Nephron (organoid): ENCODE measurements around the gene ZNF777.

ENCODE experiments used
- H3K27ac Mint-ChIP-seq, 3 experiments: 2 replicates each; pipeline ENCODE4 v1.8.0; 2020; ENCODE audit warnings: mixed read lengths in 3 of 3, mild to moderate bottlenecking in 2 of 3, moderate library complexity in 1 of 3
- H3K27me3 Mint-ChIP-seq: 2 replicates; pipeline ENCODE4 v1.8.0; 2021; ENCODE audit warnings: low read depth, mild to moderate bottlenecking, moderate library complexity, mixed read lengths
- H3K36me3 Mint-ChIP-seq: 2 replicates; pipeline ENCODE4 v1.8.0; 2020; ENCODE audit warnings: low read depth, mixed read lengths
- H3K4me1 Mint-ChIP-seq: 2 replicates; pipeline ENCODE4 v1.8.0; 2020; ENCODE audit warnings: mixed read lengths
- H3K4me3 Mint-ChIP-seq, 3 experiments: 2 replicates each; pipeline ENCODE4 v1.8.0; 2020; ENCODE audit warnings: mild to moderate bottlenecking in 3 of 3, mixed read lengths in 3 of 3, moderate library complexity in 2 of 3
- H3K9me3 Mint-ChIP-seq: 2 replicates; pipeline ENCODE4 v1.8.0; 2020; ENCODE audit warnings: mixed read lengths
- TF ChIP-seq, protein P1 (sequence below), 3 experiments: fragments of 200-600 bp; sonication (generic); IDR thresholded peaks; one replicate each; pipeline ENCODE4 v1.5.0; 2021; ENCODE audit warnings: antibody characterized with exemption in 3 of 3; ENCODE audit not compliant: unreplicated experiment in 3 of 3

The ZNF777 gene

DNA sequence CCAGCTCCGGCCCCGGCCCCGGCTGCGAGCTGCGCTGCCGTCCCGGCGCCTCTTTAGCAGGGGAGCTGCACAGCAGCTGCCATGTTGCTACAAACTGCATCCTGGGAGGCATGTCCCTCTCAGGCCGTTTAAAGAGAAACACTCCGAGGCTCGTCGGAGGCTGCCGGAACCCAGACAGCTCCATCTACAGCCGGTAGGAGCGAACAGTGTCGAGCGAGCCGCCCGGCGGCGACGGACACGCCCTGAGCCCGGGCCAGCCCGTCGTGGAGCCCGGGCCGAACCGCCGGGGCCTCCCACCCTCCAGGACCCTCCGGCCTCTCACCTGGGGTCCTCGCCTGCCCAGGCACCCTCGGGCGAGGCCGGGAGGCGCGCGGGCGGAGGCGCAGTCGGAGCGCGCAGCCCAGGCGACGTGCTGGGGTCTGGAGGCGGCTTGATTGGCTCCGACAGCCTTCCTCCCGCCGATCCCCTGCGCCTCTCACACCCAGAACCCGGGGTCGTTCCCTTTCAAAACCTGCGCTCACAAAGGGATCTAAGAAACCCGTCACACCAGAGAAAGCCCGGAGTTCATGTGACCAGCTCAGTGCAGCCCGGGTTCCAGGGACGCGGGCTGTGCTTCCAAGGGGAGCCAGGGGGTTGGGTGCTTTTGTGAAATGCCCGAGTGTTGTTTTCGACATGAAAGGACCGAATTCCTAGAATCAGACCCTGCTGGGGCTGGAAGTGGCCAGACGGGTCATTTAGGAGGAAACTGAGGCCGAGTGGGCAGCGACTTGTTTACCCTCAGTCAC lies at the start of gene ZNF777:
TSS of gene ZNF777 (minus strand) at position 570 of the 785 bp plus-strand sequence. CDS start 5,040 bp downstream, outside the sequence.
- TF ChIP-seq, protein P1, sequence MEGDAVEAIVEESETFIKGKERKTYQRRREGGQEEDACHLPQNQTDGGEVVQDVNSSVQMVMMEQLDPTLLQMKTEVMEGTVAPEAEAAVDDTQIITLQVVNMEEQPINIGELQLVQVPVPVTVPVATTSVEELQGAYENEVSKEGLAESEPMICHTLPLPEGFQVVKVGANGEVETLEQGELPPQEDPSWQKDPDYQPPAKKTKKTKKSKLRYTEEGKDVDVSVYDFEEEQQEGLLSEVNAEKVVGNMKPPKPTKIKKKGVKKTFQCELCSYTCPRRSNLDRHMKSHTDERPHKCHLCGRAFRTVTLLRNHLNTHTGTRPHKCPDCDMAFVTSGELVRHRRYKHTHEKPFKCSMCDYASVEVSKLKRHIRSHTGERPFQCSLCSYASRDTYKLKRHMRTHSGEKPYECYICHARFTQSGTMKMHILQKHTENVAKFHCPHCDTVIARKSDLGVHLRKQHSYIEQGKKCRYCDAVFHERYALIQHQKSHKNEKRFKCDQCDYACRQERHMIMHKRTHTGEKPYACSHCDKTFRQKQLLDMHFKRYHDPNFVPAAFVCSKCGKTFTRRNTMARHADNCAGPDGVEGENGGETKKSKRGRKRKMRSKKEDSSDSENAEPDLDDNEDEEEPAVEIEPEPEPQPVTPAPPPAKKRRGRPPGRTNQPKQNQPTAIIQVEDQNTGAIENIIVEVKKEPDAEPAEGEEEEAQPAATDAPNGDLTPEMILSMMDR (IDR thresholded peaks at IDR 0.05; ENCODE audit: unreplicated experiment in 3 of 3): peak; percentile 55 to 61 (median 56)
- peak within 1 kb of the TSS; percentile 88 to 90 (median 90) for H3K4me3 Mint-ChIP-seq
- H3K9me3 Mint-ChIP-seq: no peaks in the 10 kb centered on the region
- H3K27ac Mint-ChIP-seq: peak within 1 kb of the TSS; percentile 39 to 92 (median 88)
- peaks cover 11% of the 10 kb centered on the region for H3K36me3 Mint-ChIP-seq
- no peaks in the 10 kb centered on the region for H3K27me3 Mint-ChIP-seq
- peaks cover 11% of the 10 kb centered on the region for H3K4me1 Mint-ChIP-seq

DNA sequence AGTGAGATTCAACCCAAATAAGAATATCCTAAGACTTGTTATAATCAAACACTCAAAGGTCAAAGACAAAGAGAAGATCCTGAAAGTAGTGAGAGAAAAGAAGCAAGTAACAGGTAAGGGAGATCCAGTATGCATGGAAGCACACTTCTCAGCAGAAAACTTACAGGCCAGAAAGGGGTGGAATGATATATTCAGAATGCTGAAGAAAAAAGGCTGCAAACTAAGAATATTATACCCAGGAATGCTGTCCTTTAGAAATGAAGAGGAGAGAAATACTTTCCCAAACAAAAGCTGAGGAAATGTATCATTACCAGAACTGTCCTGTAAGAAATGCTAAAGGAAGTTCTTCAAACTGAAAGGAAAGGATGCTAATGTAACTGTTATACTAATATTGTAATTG lies 49.4 kb upstream of the ZNF777 start:
- Mint-ChIP-seq H3K9me3 (peaks cover 62% of the 10 kb centered on the region), H3K4me1 (no peaks in the 10 kb centered on the region), H3K36me3 (peaks cover 4% of the 10 kb centered on the region), H3K27ac (no peak overlapping the region), H3K4me3 (no peak overlapping the region), H3K27me3 (peaks cover 5% of the 10 kb centered on the region)
- TF ChIP-seq, protein P1 (IDR thresholded peaks at IDR 0.05; ENCODE audit: unreplicated experiment in 3 of 3): no peak

DNA sequence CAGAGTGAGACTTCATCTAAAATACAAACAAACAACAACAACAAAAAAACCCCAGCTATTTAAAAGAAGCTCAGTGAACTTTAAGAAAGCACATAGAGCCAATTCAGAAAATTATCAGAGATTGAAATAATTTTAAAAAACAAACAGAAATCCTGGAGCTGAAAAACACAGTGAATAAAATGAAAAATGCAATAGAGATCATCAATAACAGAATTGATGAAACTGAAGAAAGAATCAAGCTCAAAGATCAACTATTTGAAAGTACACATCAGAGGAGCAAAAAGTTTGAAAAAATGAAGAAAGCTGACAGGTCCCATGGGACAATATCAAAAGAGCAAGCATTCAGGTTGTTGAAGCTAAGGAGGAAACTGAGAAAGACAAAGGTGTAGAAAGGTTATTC lies 48.9 kb upstream of the ZNF777 start:
- no peak overlapping the region for H3K27ac Mint-ChIP-seq
- H3K36me3 Mint-ChIP-seq: peaks cover 4% of the 10 kb centered on the region
- no peak overlapping the region for H3K4me3 Mint-ChIP-seq
- peaks cover 2% of the 10 kb centered on the region for H3K27me3 Mint-ChIP-seq
- TF ChIP-seq, protein P1 (IDR thresholded peaks at IDR 0.05; ENCODE audit: unreplicated experiment in 3 of 3): no peak
- peaks cover 63% of the 10 kb centered on the region for H3K9me3 Mint-ChIP-seq
- H3K4me1 Mint-ChIP-seq: no peaks in the 10 kb centered on the region

GRCh38 chr7:149505551-149505950 lies 44.7 kb upstream of the ZNF777 start:
- TF ChIP-seq, protein P1 (IDR thresholded peaks at IDR 0.05; ENCODE audit: unreplicated experiment in 3 of 3): no peak
- Mint-ChIP-seq H3K27ac (no peak overlapping the region), H3K4me1 (no peaks in the 10 kb centered on the region), H3K9me3 (peaks cover 41% of the 10 kb centered on the region), H3K27me3 (peaks cover 6% of the 10 kb centered on the region), H3K4me3 (no peak overlapping the region), H3K36me3 (peaks cover 4% of the 10 kb centered on the region)

GRCh38 chr7:149501651-149502050 lies 40.8 kb upstream of the ZNF777 start:
- H3K36me3 Mint-ChIP-seq: no peaks in the 10 kb centered on the region
- TF ChIP-seq, protein P1 (IDR thresholded peaks at IDR 0.05; ENCODE audit: unreplicated experiment in 3 of 3): no peak
- H3K9me3 Mint-ChIP-seq: peaks cover 15% of the 10 kb centered on the region
- no peak overlapping the region for H3K4me3 Mint-ChIP-seq
- H3K27me3 Mint-ChIP-seq: peaks cover 17% of the 10 kb centered on the region
- H3K4me1 Mint-ChIP-seq: peaks cover 3% of the 10 kb centered on the region
- no peak overlapping the region for H3K27ac Mint-ChIP-seq

DNA sequence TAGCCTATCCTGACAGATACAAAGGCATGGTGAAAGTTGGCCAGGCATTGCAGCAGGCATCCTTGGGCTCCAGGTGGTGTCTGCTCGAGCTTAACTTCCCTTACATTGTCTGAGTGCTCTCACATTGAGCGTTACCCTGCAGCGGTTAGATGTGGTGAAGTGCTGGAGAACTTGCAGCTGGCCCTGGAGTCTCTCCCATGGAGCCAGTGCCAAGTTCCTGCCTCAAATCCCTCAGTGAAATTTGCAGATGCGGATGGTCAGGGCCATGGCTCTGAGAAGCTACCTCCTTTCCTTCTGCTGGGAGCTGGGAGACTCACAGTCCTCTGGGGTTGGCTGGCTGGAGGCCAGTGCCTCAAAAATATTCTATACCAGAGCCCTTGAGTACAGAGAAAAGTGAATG lies 40.0 kb upstream of the ZNF777 start:
- Mint-ChIP-seq H3K4me3 (peak overlapping the region; percentile 23 to 66 (median 64)), H3K27ac (peak overlapping the region in 1 of 3 experiments; percentile 55), H3K4me1 (peaks cover 10% of the 10 kb centered on the region), H3K36me3 (no peaks in the 10 kb centered on the region), H3K9me3 (peaks cover 13% of the 10 kb centered on the region), H3K27me3 (peaks cover 17% of the 10 kb centered on the region)
- TF ChIP-seq, protein P1 (IDR thresholded peaks at IDR 0.05; ENCODE audit: unreplicated experiment in 3 of 3): no peak
